Neuronal stem cell (in vitro differentiated cells): Measurements from ENCODE around the gene ACSF3.

Experiments
- DNase-seq: peaks from one replicate; pipeline ENCODE4 v3.0.0-alpha.2; 2013; ENCODE audit warnings: low spot score
- H2AFZ ChIP-seq: one replicate; pipeline ENCODE4 v1.6.1; 2013; ENCODE audit warnings: mild to moderate bottlenecking, low read length, inconsistent platforms
- H2AK5ac ChIP-seq: 2 replicates; pipeline ENCODE4 v1.6.1; 2013; ENCODE audit warnings: low read depth, mild to moderate bottlenecking, inconsistent platforms, low read length, moderate library complexity, mixed read lengths
- H2BK120ac ChIP-seq: 2 replicates; pipeline ENCODE4 v1.6.1; 2013; ENCODE audit warnings: low read depth, mild to moderate bottlenecking, inconsistent platforms, low read length, moderate library complexity, mixed read lengths
- H2BK12ac ChIP-seq: one replicate; pipeline ENCODE4 v1.6.1; 2013; ENCODE audit warnings: low read length, inconsistent platforms
- H2BK15ac ChIP-seq: 2 replicates; pipeline ENCODE4 v1.6.1; 2013; ENCODE audit warnings: mild to moderate bottlenecking, low read length, inconsistent platforms, mixed read lengths
- H2BK5ac ChIP-seq: one replicate; pipeline ENCODE4 v1.6.1; 2013; ENCODE audit warnings: inconsistent platforms, mild to moderate bottlenecking, low read length, moderate library complexity
- H3K14ac ChIP-seq: one replicate; pipeline ENCODE4 v1.6.1; 2013; ENCODE audit warnings: low read length, inconsistent platforms
- H3K18ac ChIP-seq: 2 replicates; pipeline ENCODE4 v1.6.1; 2013; ENCODE audit warnings: low read length, inconsistent platforms
- H3K23ac ChIP-seq: 2 replicates; pipeline ENCODE4 v1.6.1; 2013; ENCODE audit warnings: low read depth, mild to moderate bottlenecking, mixed read lengths, low read length, inconsistent platforms; ENCODE audit not compliant: poor library complexity
- H3K27ac ChIP-seq: replicated peaks from 3 replicates; pipeline ENCODE4 v1.5.1; 2013; ENCODE audit warnings: low read length, inconsistent platforms
- H3K27me3 ChIP-seq, 3 experiments: 2 replicates each; pipeline ENCODE4 v1.6.1; 2013; ENCODE audit warnings: low read length in 3 of 3, mild to moderate bottlenecking in 2 of 3, inconsistent platforms in 1 of 3, low read depth in 1 of 3, mixed read lengths in 1 of 3, moderate library complexity in 1 of 3; ENCODE audit not compliant: control insufficient read depth in 3 of 3, insufficient read depth in 3 of 3
- H3K36me3 ChIP-seq, 2 donors: replicated peaks in 1 of 2; 2 replicates each; pipeline ENCODE4 v1.6.1; 2013; ENCODE audit warnings: low read length in 2 of 2; ENCODE audit not compliant: control insufficient read depth in 2 of 2, insufficient read depth in 2 of 2
- H3K4ac ChIP-seq: 2 replicates; pipeline ENCODE4 v1.6.1; 2013; ENCODE audit warnings: inconsistent platforms, mild to moderate bottlenecking, low read length, moderate library complexity
- H3K4me1 ChIP-seq, 2 donors: 1 replicate in 1 of 2; 2 replicates in 1 of 2; pipeline ENCODE4 v1.6.1; 2013; ENCODE audit warnings: low read length in 2 of 2, low read depth in 1 of 2; ENCODE audit not compliant: control insufficient read depth in 2 of 2, insufficient read depth in 1 of 2
- H3K4me2 ChIP-seq: one replicate; pipeline ENCODE4 v1.6.1; 2013; ENCODE audit warnings: mild to moderate bottlenecking, low read length, inconsistent platforms; ENCODE audit not compliant: insufficient read depth, poor library complexity, severe bottlenecking
- H3K4me3 ChIP-seq, 2 donors: 2 replicates each; pipeline ENCODE4 v1.5.1; 2013; ENCODE audit warnings: low read length in 2 of 2, mild to moderate bottlenecking in 2 of 2, inconsistent platforms in 1 of 2, moderate library complexity in 1 of 2
- H3K79me1 ChIP-seq: one replicate; pipeline ENCODE4 v1.6.1; 2013; ENCODE audit warnings: low read depth, mild to moderate bottlenecking, inconsistent platforms, low read length, moderate library complexity
- H3K9ac ChIP-seq: one replicate; pipeline ENCODE4 v1.6.1; 2013; ENCODE audit warnings: mild to moderate bottlenecking, low read depth, low read length, inconsistent platforms; ENCODE audit not compliant: poor library complexity
- H3K9me3 ChIP-seq, 2 donors: replicated peaks in 1 of 2; 2 replicates each; pipeline versions ENCODE3 to v1.6.1; 2013; ENCODE audit warnings: low read length in 2 of 2, mild to moderate bottlenecking in 2 of 2, inconsistent platforms in 1 of 2, low read depth in 1 of 2, mixed read lengths in 1 of 2, moderate library complexity in 1 of 2; ENCODE audit not compliant: control insufficient read depth in 2 of 2, insufficient read depth in 1 of 2
- H4K8ac ChIP-seq: one replicate; pipeline ENCODE4 v1.6.1; 2013; ENCODE audit warnings: low read depth, mild to moderate bottlenecking, inconsistent platforms, low read length, moderate library complexity
- H4K91ac ChIP-seq: one replicate; pipeline ENCODE4 v1.6.1; 2013; ENCODE audit warnings: low read length, low read depth, mild to moderate bottlenecking, inconsistent platforms; ENCODE audit not compliant: poor library complexity
- WGBS, 2 donors: extraction: QIAGEN DNeasy Blood & Tissue Kit; methylation state at CpG; one replicate each; pipeline ENCODE4 v1.1.7; 2013; ENCODE audit warnings: missing lambda C conversion rate in 2 of 2, mixed read lengths in 1 of 2; ENCODE audit not compliant: insufficient read length in 2 of 2, insufficient replicate concordance in 1 of 2; ENCODE audit errors: extremely low coverage in 2 of 2; 5-methylcytosine and 5-hydroxymethylcytosine counted together

ACSF3 gene

GRCh38 chr16:89106533-89107202 is 13.0 kb downstream of the ACSF3 start:
- Histone ChIP-seq H3K23ac (peak overlapping the region; percentile 65), H2BK120ac (no peak overlapping the region), H3K4me1 (no peaks in the 10 kb centered on the region), H3K27ac (no peak overlapping the region), H2BK15ac (no peak overlapping the region), H3K14ac (no peak overlapping the region), H4K8ac (no peak overlapping the region), H3K36me3 (peaks cover 47 to 84% of the 10 kb centered on the region in 2 donors), H2AK5ac (no peak overlapping the region), H3K9ac (no peak overlapping the region), H3K4me3 (no peak overlapping the region), H3K18ac (no peak overlapping the region), H2BK5ac (no peak overlapping the region), H2BK12ac (no peak overlapping the region), H3K79me1 (peaks cover 13% of the 10 kb centered on the region), H3K4me2 (no peak overlapping the region), H3K4ac (no peak overlapping the region), H4K91ac (no peak overlapping the region), H3K9me3 (peaks cover 0 to 4% of the 10 kb centered on the region in 2 donors), H2AFZ (no peak overlapping the region), H3K27me3 (no peaks in the 10 kb centered on the region)
- no peak for DNase-seq
- WGBS, 2 donors, result no CpG with 5 or more reads among the region's 15 CpGs

GRCh38 chr16:89107203-89107582 is 13.5 kb downstream of the ACSF3 start:
- WGBS, 2 donors, result no CpG with 5 or more reads among the region's 20 CpGs
- Histone ChIP-seq H3K36me3 (peaks cover 44 to 84% of the 10 kb centered on the region in 2 donors), H2BK15ac (no peak overlapping the region), H2BK12ac (no peak overlapping the region), H2AK5ac (no peak overlapping the region), H3K4me3 (no peak overlapping the region), H3K27me3 (no peaks in the 10 kb centered on the region), H2AFZ (no peak overlapping the region), H3K14ac (peak overlapping the region; percentile 57), H3K23ac (peak overlapping the region; percentile 92), H3K4ac (no peak overlapping the region), H3K18ac (no peak overlapping the region), H3K4me2 (no peak overlapping the region), H3K79me1 (peaks cover 10% of the 10 kb centered on the region), H3K4me1 (no peaks in the 10 kb centered on the region), H3K27ac (no peak overlapping the region), H2BK120ac (no peak overlapping the region), H3K9me3 (peaks cover 0 to 4% of the 10 kb centered on the region in 2 donors), H3K9ac (no peak overlapping the region), H4K91ac (no peak overlapping the region), H4K8ac (no peak overlapping the region), H2BK5ac (no peak overlapping the region)
- DNase-seq, result no peak

- Histone ChIP-seq H3K27ac (no peak overlapping the region), H3K4me2 (no peak overlapping the region), H3K4ac (no peak overlapping the region), H3K4me1 (peaks cover 0 to 2% of the 10 kb centered on the region in 2 donors), H2BK5ac (no peak overlapping the region), H4K8ac (no peak overlapping the region), H3K9me3 (peaks cover 0 to 4% of the 10 kb centered on the region in 2 donors), H3K79me1 (peaks cover 11% of the 10 kb centered on the region), H4K91ac (no peak overlapping the region), H3K27me3 (no peaks in the 10 kb centered on the region), H2BK120ac (no peak overlapping the region), H2AK5ac (no peak overlapping the region), H3K36me3 (peaks cover 43 to 84% of the 10 kb centered on the region in 2 donors), H3K14ac (no peak overlapping the region), H2AFZ (no peak overlapping the region), H3K9ac (no peak overlapping the region), H2BK15ac (no peak overlapping the region), H3K18ac (no peak overlapping the region), H3K23ac (no peak overlapping the region), H3K4me3 (no peak overlapping the region), H2BK12ac (no peak overlapping the region)
- WGBS, 2 donors, result no CpG with 5 or more reads among the region's 5 CpGs
- no peak for DNase-seq
Measured at GRCh38 chr16:89108416-89108815, 14.8 kb downstream of the ACSF3 start.

GRCh38 chr16:89110641-89111040 is 17.0 kb downstream of the ACSF3 start:
- Histone ChIP-seq H3K27ac (no peak overlapping the region), H3K27me3 (no peaks in the 10 kb centered on the region), H3K36me3 (peaks cover 35 to 81% of the 10 kb centered on the region in 2 donors), H3K4me2 (no peak overlapping the region), H4K91ac (no peak overlapping the region), H2BK5ac (no peak overlapping the region), H3K9ac (no peak overlapping the region), H3K4me3 (no peak overlapping the region), H3K4ac (no peak overlapping the region), H3K9me3 (peaks cover 0 to 4% of the 10 kb centered on the region in 2 donors), H3K14ac (no peak overlapping the region), H2AK5ac (no peak overlapping the region), H3K18ac (no peak overlapping the region), H2BK12ac (no peak overlapping the region), H3K23ac (no peak overlapping the region), H2AFZ (no peak overlapping the region), H4K8ac (no peak overlapping the region), H3K79me1 (peaks cover 8% of the 10 kb centered on the region), H2BK120ac (no peak overlapping the region), H2BK15ac (no peak overlapping the region), H3K4me1 (peaks cover 0 to 15% of the 10 kb centered on the region in 2 donors)
- WGBS, 2 donors, result no CpG with 5 or more reads among the region's 14 CpGs
- DNase-seq, result no peak
